Prostate gland (tissue), 2 donors: Measurements from ENCODE around the gene DOK4. TPM values are rescaled to one million over a fixed set of nuclear protein-coding genes. Genes with fewer than 3 reads are reported as not detected.

Experiments
- DNase-seq: peaks from one replicate; pipeline ENCODE4 v3.0.0-alpha.2; 2019; ENCODE audit warnings: low spot score
- H3K27ac ChIP-seq, 2 donors: fragments of 200-600 bp; sonication (generic); 2 replicates each; pipeline ENCODE4 v1.5.1; 2017 to 2019
- H3K27me3 ChIP-seq: fragments of 200-600 bp; sonication (generic); replicated peaks from 2 replicates; pipeline ENCODE4 v1.5.1; 2019; ENCODE audit not compliant: insufficient read depth
- H3K36me3 ChIP-seq, 2 donors: fragments of 200-600 bp; sonication (generic); 1 replicate in 1 of 2; 2 replicates in 1 of 2; pipeline versions ENCODE4 v1.5.1 to v1.8.1; 2017 to 2019
- H3K4me1 ChIP-seq: fragments of 200-600 bp; sonication (generic); replicated peaks from 2 replicates; pipeline ENCODE4 v1.5.1; 2019
- H3K4me3 ChIP-seq, 2 donors: fragments of 200-600 bp; sonication (generic); 2 replicates each; pipeline ENCODE4 v1.5.1; 2017 to 2019
- H3K9me3 ChIP-seq: fragments of 200-600 bp; sonication (generic); 2 replicates; pipeline ENCODE4 v1.5.1; 2017
- CTCF ChIP-seq, 4 experiments: fragments of 200-600 bp in 2 of 4; fragments of 450-650 bp in 2 of 4; sonication (generic) in 2 of 4; IDR thresholded peaks; 1 replicate in 3 of 4; 2 replicates in 1 of 4; pipeline ENCODE4 v1.5.1; 2016 to 2019; ENCODE audit warnings: antibody characterized with exemption in 4 of 4, mild to moderate bottlenecking in 2 of 4, moderate library complexity in 2 of 4
- POLR2A ChIP-seq: fragments of 450-650 bp; IDR thresholded peaks from one replicate; pipeline ENCODE4 v1.6.1; 2016; ENCODE audit warnings: antibody characterized with exemption, mild to moderate bottlenecking
- POLR2AphosphoS5 ChIP-seq: sonication (generic); formaldehyde crosslinking; IDR thresholded peaks from one replicate; pipeline ENCODE4 v1.6.1; 2017; ENCODE audit warnings: antibody characterized with exemption
- WGBS: methylation state at CpG from one replicate; pipeline ENCODE4 v1.1.5; 2018; 5-methylcytosine and 5-hydroxymethylcytosine counted together
- intact Hi-C: fragments of 100-400 bp; cut with DNase I; formaldehyde crosslinking; loops from one replicate; pipeline ENCODE4 v1.14.2; 2022
- total RNA-seq, 2 donors: library from RNA; depleted of rRNA; stranded (reverse); fragments of >200 nt; gene quantifications; one replicate each; pipeline ENCODE4 v1.1.0, GENCODE V29; 2016

The DOK4 gene
- total RNA-seq, 2 donors from 2014 or later: 26.3 to 55.4 TPM

GRCh38 chr16:57422026-57422944 is 64.0 kb downstream of the DOK4 start:
- WGBS: 36% methylated on average over 10 of the region's 10 CpGs
- peak; percentile 57 for TF ChIP-seq POLR2AphosphoS5
- peak in 3 of 4 experiments; percentile 68 to 79 (median 72) for TF ChIP-seq CTCF (IDR thresholded peaks at IDR 0.05)
- no peak for TF ChIP-seq POLR2A
- no peaks in the 10 kb centered on the region for H3K36me3 ChIP-seq
- intact Hi-C loops: no loop called here
- H3K4me1 ChIP-seq: no peaks in the 10 kb centered on the region
- DNase-seq: peak; percentile 51
- H3K27ac ChIP-seq: no peak overlapping the region
- no peak overlapping the region for H3K4me3 ChIP-seq
- no peaks in the 10 kb centered on the region for H3K9me3 ChIP-seq
- H3K27me3 ChIP-seq: no peaks in the 10 kb centered on the region

Other genes starting within 250 kb of the DOK4 start
- 10 to 100 TPM; 62.3 to 81.4 TPM for gene ARL2BP, start 241.2 kb downstream of the DOK4 start, total RNA-seq
- gene PLLP, start 201.8 kb downstream of the DOK4 start, total RNA-seq: 10 to 100 TPM; 28.6 to 52.5 TPM
- under 1 TPM in 1 of 2 donors, not detected in 1; 0.51 TPM for gene CCL22, start 127.7 kb downstream of the DOK4 start, total RNA-seq
- 10 to 100 TPM; 30.2 to 52.6 TPM for gene CX3CL1, start 114.0 kb downstream of the DOK4 start, total RNA-seq
- gene CCL17, start 81.7 kb downstream of the DOK4 start, total RNA-seq: not detected
- gene CIAPIN1, start 39.1 kb downstream of the DOK4 start, total RNA-seq: 10 to 100 TPM; 20.1 to 40.3 TPM
- 10 to 100 TPM; 56.4 to 68.6 TPM for gene COQ9, start 39.0 kb downstream of the DOK4 start, total RNA-seq
- gene POLR2C, start 23.8 kb downstream of the DOK4 start, total RNA-seq: 100 to 1,000 TPM in 1 of 2 donors, 10 to 100 TPM in 1; 99.6 to 182 TPM
- gene CCDC102A, start 50.1 kb upstream of the DOK4 start, total RNA-seq: 10 to 100 TPM; 22.5 to 26.8 TPM
- gene ADGRG5, start 56.1 kb upstream of the DOK4 start, total RNA-seq: 1 to 10 TPM in 1 of 2 donors, under 1 TPM in 1; 0.27 to 3.3 TPM
- 100 to 1,000 TPM in 1 of 2 donors, 10 to 100 TPM in 1; 78.5 to 347 TPM for gene ADGRG1, start 142.1 kb upstream of the DOK4 start, total RNA-seq
- gene ADGRG3, start 181.8 kb upstream of the DOK4 start, total RNA-seq: not detected
- gene DRC7, start 208.3 kb upstream of the DOK4 start, total RNA-seq: 1 to 10 TPM in 1 of 2 donors, not detected in 1; 5.5 TPM
- 10 to 100 TPM; 22.7 to 30.2 TPM for gene KATNB1, start 249.3 kb upstream of the DOK4 start, total RNA-seq